K562 (cell line): ENCODE data around the gene COL20A1.

ENCODE experiments used
- BMI1 ChIP-seq: fragments of 150-350 bp; IDR thresholded peaks from 2 replicates; pipeline ENCODE4 v1.6.1; 2014; ENCODE audit warnings: low read length
- CBFB ChIP-seq: sonication (generic); formaldehyde crosslinking; IDR thresholded peaks from 2 replicates; pipeline ENCODE4 v1.4.0; 2020; ENCODE audit warnings: mild to moderate bottlenecking, missing genetic modification reagents
- ERF ChIP-seq: fragments of 450-650 bp; formaldehyde crosslinking; IDR thresholded peaks from 2 replicates; pipeline ENCODE4 v1.4.0; 2020; ENCODE audit warnings: mild to moderate bottlenecking, mixed read lengths
- FOXA1 ChIP-seq: fragments of 450-650 bp; IDR thresholded peaks from 2 replicates; pipeline ENCODE4 v1.6.1; 2016; ENCODE audit warnings: mild to moderate bottlenecking, borderline replicate concordance
- JUN ChIP-seq, 2 experiments: sonication (generic) in 1 of 2; formaldehyde crosslinking in 1 of 2; IDR thresholded peaks; 2 replicates each; pipeline versions ENCODE4 v1.6.1 to v1.8.0; 2012 to 2022; ENCODE audit warnings: borderline replicate concordance in 2 of 2, mild to moderate bottlenecking in 2 of 2, improper control_type of control experiment in 1 of 2, low read depth in 1 of 2, low read length in 1 of 2, missing genetic modification reagents in 1 of 2
- POLR2A ChIP-seq: fragments of 450-650 bp; conservative IDR thresholded peaks from 2 replicates; pipeline ENCODE4 v1.6.1; 2016
- YY1 ChIP-seq, 3 experiments: IDR thresholded peaks; 2 replicates each; pipeline ENCODE4 v1.6.1; 2011; ENCODE audit warnings: low read length in 2 of 3, mild to moderate bottlenecking in 2 of 3, moderate library complexity in 2 of 3, borderline replicate concordance in 1 of 3, control low read depth in 1 of 3, low read depth in 1 of 3; ENCODE audit not compliant: insufficient read depth in 3 of 3, insufficient replicate concordance in 2 of 3, control insufficient read depth in 1 of 3, insufficient read length in 1 of 3; ENCODE audit errors: extremely low read depth in 1 of 3
- ZNF124 ChIP-seq: sonication (generic); formaldehyde crosslinking; IDR thresholded peaks from 2 replicates; pipeline ENCODE4 v1.8.1; 2022; ENCODE audit warnings: missing genetic modification reagents
- ZNF143 ChIP-seq: sonication (generic); formaldehyde crosslinking; IDR thresholded peaks from 2 replicates; pipeline ENCODE4 v1.9.0; 2022; ENCODE audit warnings: mild to moderate bottlenecking, missing genetic modification reagents
- TF ChIP-seq, protein P1 (sequence below), 3 experiments: IDR thresholded peaks in 2 of 3; conservative IDR thresholded peaks in 1 of 3; 2 replicates each; pipeline ENCODE4 v1.5.1; 2011 to 2012; ENCODE audit warnings: low read length in 3 of 3, mild to moderate bottlenecking in 3 of 3, control low read depth in 2 of 3, improper control_type of control experiment in 1 of 3, inconsistent platforms in 1 of 3, low read depth in 1 of 3, mixed read lengths in 1 of 3, moderate library complexity in 1 of 3; ENCODE audit not compliant: insufficient read depth in 2 of 3

DNA sequence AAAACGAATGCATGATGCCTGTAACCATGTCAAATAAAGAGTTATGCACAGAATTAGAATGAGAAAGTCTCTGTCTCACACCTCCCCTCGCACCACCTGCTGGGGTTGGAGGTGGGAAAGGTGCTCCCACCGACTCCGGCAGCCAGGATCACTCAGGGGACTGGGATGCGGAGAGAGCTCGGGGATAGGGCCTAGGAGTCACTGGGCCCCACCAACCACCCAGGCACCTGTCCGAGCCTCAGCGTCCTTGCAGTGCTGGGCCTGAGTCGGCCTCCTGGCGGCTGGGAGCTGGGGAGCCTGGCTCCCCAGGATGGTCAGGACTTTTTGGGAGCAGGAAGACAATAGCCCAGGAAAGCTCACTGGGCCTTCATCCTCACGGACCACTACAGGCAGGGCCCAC, 90.6 kb downstream of the COL20A1 start:
- TF ChIP-seq ZNF124 (CRISPR knock-in tag) = no peak
- TF ChIP-seq POLR2A = no peak
- TF ChIP-seq JUN (IDR thresholded peaks at IDR 0.05; ENCODE audit: borderline replicate concordance, low read depth, low read length) = no peak
- TF ChIP-seq JUN (CRISPR knock-in tag; IDR thresholded peaks at IDR 0.05; ENCODE audit: borderline replicate concordance) = no peak
- TF ChIP-seq, protein P1, sequence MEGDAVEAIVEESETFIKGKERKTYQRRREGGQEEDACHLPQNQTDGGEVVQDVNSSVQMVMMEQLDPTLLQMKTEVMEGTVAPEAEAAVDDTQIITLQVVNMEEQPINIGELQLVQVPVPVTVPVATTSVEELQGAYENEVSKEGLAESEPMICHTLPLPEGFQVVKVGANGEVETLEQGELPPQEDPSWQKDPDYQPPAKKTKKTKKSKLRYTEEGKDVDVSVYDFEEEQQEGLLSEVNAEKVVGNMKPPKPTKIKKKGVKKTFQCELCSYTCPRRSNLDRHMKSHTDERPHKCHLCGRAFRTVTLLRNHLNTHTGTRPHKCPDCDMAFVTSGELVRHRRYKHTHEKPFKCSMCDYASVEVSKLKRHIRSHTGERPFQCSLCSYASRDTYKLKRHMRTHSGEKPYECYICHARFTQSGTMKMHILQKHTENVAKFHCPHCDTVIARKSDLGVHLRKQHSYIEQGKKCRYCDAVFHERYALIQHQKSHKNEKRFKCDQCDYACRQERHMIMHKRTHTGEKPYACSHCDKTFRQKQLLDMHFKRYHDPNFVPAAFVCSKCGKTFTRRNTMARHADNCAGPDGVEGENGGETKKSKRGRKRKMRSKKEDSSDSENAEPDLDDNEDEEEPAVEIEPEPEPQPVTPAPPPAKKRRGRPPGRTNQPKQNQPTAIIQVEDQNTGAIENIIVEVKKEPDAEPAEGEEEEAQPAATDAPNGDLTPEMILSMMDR (IDR thresholded peaks at IDR 0.05 in 2 of 3, conservative IDR thresholded peaks at IDR 0.05 in 1 of 3; ENCODE audit: insufficient read depth in 2 of 3, low read depth in 1 of 3, low read length in 3 of 3) = no peak
- TF ChIP-seq CBFB (CRISPR knock-in tag) = no peak
- TF ChIP-seq YY1 (IDR thresholded peaks at IDR 0.05; ENCODE audit: borderline replicate concordance in 1 of 3, control insufficient read depth in 1 of 3, extremely low read depth in 1 of 3, insufficient read depth in 3 of 3, insufficient read length in 1 of 3, insufficient replicate concordance in 2 of 3, low read depth in 1 of 3, low read length in 2 of 3) = no peak
- TF ChIP-seq ERF (CRISPR knock-in tag) = no peak
- no peak for TF ChIP-seq BMI1
- no peak for TF ChIP-seq ZNF143 (CRISPR knock-in tag)
- TF ChIP-seq FOXA1 = no peak
